Heart right ventricle (tissue), 16 donors: Measurements from ENCODE around the gene HES5. TPM values are rescaled to one million over a fixed set of nuclear protein-coding genes. Genes with fewer than 3 reads are reported as not detected.

Experiments
- ATAC-seq, 8 donors: fragments of 200-7000 bp; cut with Tn5 transposase; one replicate each; pipeline ENCODE4 v1.9.1; 2020; ENCODE audit warnings: mild to moderate bottlenecking in 8 of 8, moderate library complexity in 8 of 8, moderate number of reproducible peaks in 1 of 8
- DNase-seq, 2 donors: peaks; one replicate each; pipeline ENCODE4 v3.0.0-alpha.2; 2020
- H3K27ac ChIP-seq, 10 donors: fragments of 200-600 bp; sonication (generic) in 2 of 10; one replicate each; pipeline versions ENCODE4 v1.5.0 to v1.8.0; 2020 to 2022; ENCODE audit warnings: mild to moderate bottlenecking in 3 of 10
- H3K27me3 ChIP-seq, 7 donors: fragments of 200-600 bp; one replicate each; pipeline ENCODE4 v1.8.0; 2021 to 2022; ENCODE audit warnings: mild to moderate bottlenecking in 2 of 7
- H3K36me3 ChIP-seq, 9 donors: fragments of 200-600 bp; sonication (generic) in 1 of 9; one replicate each; pipeline versions ENCODE4 v1.5.0 to v1.8.0; 2020 to 2022; ENCODE audit warnings: mild to moderate bottlenecking in 2 of 9
- H3K4me1 ChIP-seq, 9 donors: fragments of 200-600 bp; sonication (generic) in 1 of 9; one replicate each; pipeline versions ENCODE4 v1.5.0 to v1.8.0; 2020 to 2022; ENCODE audit warnings: mild to moderate bottlenecking in 4 of 9
- H3K4me3 ChIP-seq, 10 donors: fragments of 200-600 bp; sonication (generic) in 2 of 10; one replicate each; pipeline versions ENCODE4 v1.5.0 to v1.8.0; 2020 to 2022; ENCODE audit warnings: mild to moderate bottlenecking in 7 of 10, moderate library complexity in 2 of 10
- H3K9me3 ChIP-seq, 11 donors: fragments of 200-600 bp in 10 of 11; sonication (generic) in 2 of 11; one replicate each; pipeline versions ENCODE4 v1.5.0 to v1.8.0; 2013 to 2022; ENCODE audit warnings: mild to moderate bottlenecking in 2 of 11, control low read depth in 1 of 11, moderate library complexity in 1 of 11
- WGBS, 2 donors: extraction: QIAGEN DNeasy Blood & Tissue Kit; methylation state at CpG; one replicate each; pipeline ENCODE4 v1.1.7; 2013; ENCODE audit warnings: inconsistent platforms in 1 of 2; 5-methylcytosine and 5-hydroxymethylcytosine counted together
- intact Hi-C, 10 donors: fragments of 100-400 bp; cut with DNase I; formaldehyde crosslinking; loops; one replicate each; pipeline versions ENCODE4 v1.11.1 to v1.14.2; 2022
- polyA plus RNA-seq, 2 donors: library from polyadenylated mRNA; stranded (reverse); fragments of 200-250 nt; gene quantifications; one replicate each; pipeline ENCODE4 v1.2.3, GENCODE V29; 2013
- total RNA-seq, 10 donors: library from RNA; stranded (reverse); fragmentation: NEBNext Ultra II Directional in 3 of 10; extraction: Animal tissue kit (Norgen Biotek cat#: 25700) in 3 of 10; gene quantifications; one replicate each; pipeline versions ENCODE4 v1.2.1 to v1.2.4, GENCODE V29; 2021 to 2023
- TF ChIP-seq, protein P1 (sequence below), 9 donors: fragments of 200-600 bp; sonication (generic) in 2 of 9; IDR thresholded peaks; one replicate each; pipeline versions ENCODE4 v1.5.0 to v1.8.0; 2021 to 2022; ENCODE audit warnings: antibody characterized with exemption in 9 of 9, mild to moderate bottlenecking in 5 of 9, moderate library complexity in 1 of 9
- donor health status: Arrhythmogenic right ventricular cardiomyopathy.
- donor health status: ischemic (EF 13 %, LVEDD 7.1; RV severe dilation, severe dysfunction).
- donor health status: healthy with polysubstance abuse.
- donor health status: DM: no; HTN: yes; CAD: no.
- donor health status: DM: no; HTN: no; CAD: no.
- donor health status: ischemic (EF 25% LVEDD 6.9; RV normal size, moderate dysfunction).
- donor health status: ischemic (EF 25% LVEDD 5.7; RV mildly dilated, moderate dysfunction).
- donor health status: healthy.
- donor health status: DM: yes; HTN: yes; CAD: no.
- donor health status: Ischemic cardiomyopathy.
- donor health status: ischemic (EF 35%, LVEDD 5.7; RV mildly dilated, moderate dysfunction).
- donor health status: nonischemic (EF 11% LVEDD 7.7; RV severe dilation, severe dysfunction).
- donor health status: DM: yes; HTN: yes; CAD: no.
- donor health status: PGD.
- donor health status: ischemic (EF 29% LVEDD 5.4; RV normal size, mild dysfunction).
- donor health status: nonischemic (EF 23%, LVEDD 6.1; RV moderate dilation, normal function).

HES5 gene
- total and polyA plus RNA-seq, 12 donors, result 0.51 to 3.1 (median 1.2) TPM; not detected in 1

DNA sequence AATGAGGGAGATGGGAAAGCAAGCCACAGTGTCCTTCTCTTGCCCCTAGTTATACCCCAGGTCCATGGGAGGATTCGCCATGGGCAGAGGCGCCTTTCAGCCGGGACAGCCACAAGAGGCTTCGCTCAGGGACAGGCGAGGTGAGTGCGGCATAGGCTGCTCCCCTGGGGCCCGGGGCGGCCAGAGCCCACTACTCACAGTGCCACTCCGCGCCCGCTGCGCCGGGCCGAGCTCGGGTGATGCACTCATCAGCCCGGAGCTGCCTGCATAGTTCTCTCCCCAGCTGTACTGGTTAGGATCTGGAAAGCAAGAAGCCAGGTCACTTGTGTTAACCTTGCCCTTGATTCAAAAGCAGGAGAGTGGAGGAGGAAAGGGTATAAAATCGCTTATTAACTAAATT, 12.1 kb downstream of the HES5 start:
- no peak overlapping the region for H3K27ac ChIP-seq

DNA sequence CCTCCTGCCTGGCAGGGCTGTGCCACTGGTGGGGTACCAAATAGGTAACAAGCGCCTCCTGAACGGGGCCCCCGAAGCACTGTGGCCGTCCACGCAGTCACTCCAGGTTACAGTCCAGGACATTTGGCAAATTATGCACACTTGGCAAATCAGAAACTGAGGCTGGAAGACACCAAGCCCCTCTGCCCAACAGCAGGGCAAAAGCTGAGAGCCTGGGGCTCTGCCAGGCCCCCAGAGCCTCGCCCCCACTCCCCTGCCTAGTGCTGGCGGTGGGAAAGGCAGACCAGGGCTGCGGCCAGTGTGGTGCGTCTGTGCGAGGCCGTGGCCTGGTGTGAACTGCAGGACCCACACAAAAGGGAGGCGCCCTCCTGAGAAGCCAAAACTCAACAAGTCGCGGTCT, 13.1 kb downstream of the HES5 start:
- no peak overlapping the region for H3K27ac ChIP-seq
- peaks cover 0 to 6% (median 0%) of the 10 kb centered on the region in 9 donors for H3K4me1 ChIP-seq
- H3K4me3 ChIP-seq, result no peak overlapping the region
- TF ChIP-seq, protein P1, sequence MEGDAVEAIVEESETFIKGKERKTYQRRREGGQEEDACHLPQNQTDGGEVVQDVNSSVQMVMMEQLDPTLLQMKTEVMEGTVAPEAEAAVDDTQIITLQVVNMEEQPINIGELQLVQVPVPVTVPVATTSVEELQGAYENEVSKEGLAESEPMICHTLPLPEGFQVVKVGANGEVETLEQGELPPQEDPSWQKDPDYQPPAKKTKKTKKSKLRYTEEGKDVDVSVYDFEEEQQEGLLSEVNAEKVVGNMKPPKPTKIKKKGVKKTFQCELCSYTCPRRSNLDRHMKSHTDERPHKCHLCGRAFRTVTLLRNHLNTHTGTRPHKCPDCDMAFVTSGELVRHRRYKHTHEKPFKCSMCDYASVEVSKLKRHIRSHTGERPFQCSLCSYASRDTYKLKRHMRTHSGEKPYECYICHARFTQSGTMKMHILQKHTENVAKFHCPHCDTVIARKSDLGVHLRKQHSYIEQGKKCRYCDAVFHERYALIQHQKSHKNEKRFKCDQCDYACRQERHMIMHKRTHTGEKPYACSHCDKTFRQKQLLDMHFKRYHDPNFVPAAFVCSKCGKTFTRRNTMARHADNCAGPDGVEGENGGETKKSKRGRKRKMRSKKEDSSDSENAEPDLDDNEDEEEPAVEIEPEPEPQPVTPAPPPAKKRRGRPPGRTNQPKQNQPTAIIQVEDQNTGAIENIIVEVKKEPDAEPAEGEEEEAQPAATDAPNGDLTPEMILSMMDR (IDR thresholded peaks at IDR 0.05), result no peak
- H3K9me3 ChIP-seq, result no peaks in the 10 kb centered on the region
- H3K36me3 ChIP-seq, result peaks cover 28 to 99% (median 73%) of the 10 kb centered on the region in 9 donors
- intact Hi-C loops, result no loop called here
- 94 to 95% methylated on average over 14 of the region's 14 CpGs for WGBS, 2 donors
- ATAC-seq (no peak), DNase-seq (no peak)
- H3K27me3 ChIP-seq, result no peaks in the 10 kb centered on the region

More for the DNA sequence above, 12.1 kb downstream of the HES5 start:
- Histone ChIP-seq H3K36me3 (peaks cover 24 to 94% (median 63%) of the 10 kb centered on the region in 9 donors), H3K4me1 (peaks cover 0 to 9% (median 1%) of the 10 kb centered on the region in 9 donors), H3K9me3 (no peaks in the 10 kb centered on the region), H3K4me3 (no peak overlapping the region), H3K27me3 (no peaks in the 10 kb centered on the region)
- DNase-seq, result no peak
- TF ChIP-seq, protein P1 (IDR thresholded peaks at IDR 0.05), result no peak
- no peak for ATAC-seq
- intact Hi-C loops, result no loop called here
- WGBS, 2 donors, result 94 to 96% methylated on average over 17 of the region's 17 CpGs

DNA sequence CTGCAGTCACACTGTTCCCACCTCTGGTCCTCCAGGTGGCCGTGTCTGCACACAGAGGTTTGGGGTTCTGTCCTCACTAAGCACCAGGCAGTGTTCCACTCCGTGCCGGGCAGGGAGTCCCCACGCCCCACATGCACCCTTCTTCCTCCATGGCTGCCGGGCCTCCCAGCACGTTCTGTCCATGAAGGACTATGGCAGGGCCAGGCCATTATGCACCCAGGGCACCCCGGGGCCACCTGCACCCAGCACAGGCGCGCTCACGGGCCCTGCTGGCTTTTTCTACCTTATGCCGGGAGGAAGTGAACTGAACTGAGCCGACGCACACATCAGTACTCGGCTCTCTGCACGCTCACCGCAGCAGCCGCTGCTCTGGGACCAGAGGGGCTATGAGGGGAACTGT, 13.9 kb downstream of the HES5 start:
- TF ChIP-seq, protein P1 (IDR thresholded peaks at IDR 0.05), result no peak
- WGBS, 2 donors, result 93 to 94% methylated on average over 17 of the region's 17 CpGs
- H3K27ac ChIP-seq, result no peak overlapping the region
- peaks cover 0 to 4% (median 0%) of the 10 kb centered on the region in 9 donors for H3K4me1 ChIP-seq
- no peaks in the 10 kb centered on the region for H3K9me3 ChIP-seq
- ATAC-seq, result no peak
- intact Hi-C loops, result no loop called here
- DNase-seq, result no peak
- peaks cover 30 to 100% (median 81%) of the 10 kb centered on the region in 9 donors for H3K36me3 ChIP-seq
- no peaks in the 10 kb centered on the region for H3K27me3 ChIP-seq
- no peak overlapping the region for H3K4me3 ChIP-seq

- H3K27ac ChIP-seq, result no peak overlapping the region
- no peaks in the 10 kb centered on the region for H3K9me3 ChIP-seq
- peaks cover 30 to 100% (median 79%) of the 10 kb centered on the region in 9 donors for H3K36me3 ChIP-seq
- ATAC-seq (no peak), DNase-seq (no peak)
- intact Hi-C loops, result no loop called here
- TF ChIP-seq, protein P1 (IDR thresholded peaks at IDR 0.05), result no peak
- H3K4me1 ChIP-seq, result peaks cover 0 to under 1% (median 0%) of the 10 kb centered on the region in 9 donors
- H3K4me3 ChIP-seq, result no peak overlapping the region
- H3K27me3 ChIP-seq, result no peaks in the 10 kb centered on the region
- 91 to 93% methylated on average over 11 of the region's 11 CpGs for WGBS, 2 donors
These were observed 14.3 kb downstream of the HES5 start for GRCh38 chr1:2515763-2516080.
